Middle frontal gyrus (tissue), 1 donor: ENCODE results near the gene NECTIN1.

Experiments
- DNase-seq: peaks from one replicate; pipeline ENCODE4 v3.0.0-alpha.2; 2015; ENCODE audit warnings: low spot score; ENCODE audit errors: extremely low spot score

The NECTIN1 gene

DNA sequence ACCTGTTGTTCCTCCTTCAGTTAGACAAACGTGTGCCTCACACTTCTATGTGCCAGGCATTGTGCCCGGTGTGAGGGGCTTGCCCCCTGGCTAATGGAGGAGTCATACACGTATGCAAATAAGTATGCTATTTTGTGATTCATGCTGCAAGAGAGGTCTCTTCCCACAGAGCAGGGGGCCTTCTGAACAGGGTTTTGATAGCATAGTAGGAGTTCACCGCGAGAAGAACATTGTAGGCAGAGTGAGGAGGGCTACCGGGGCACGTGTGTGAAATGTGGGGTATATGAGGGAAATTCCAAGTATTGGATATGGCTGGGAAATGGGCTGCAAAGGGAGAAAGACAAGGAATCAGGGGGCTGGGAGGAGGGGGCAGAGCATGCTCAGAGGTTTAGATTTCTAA, 84.5 kb downstream of the NECTIN1 start:
- DNase-seq = no peak

DNA sequence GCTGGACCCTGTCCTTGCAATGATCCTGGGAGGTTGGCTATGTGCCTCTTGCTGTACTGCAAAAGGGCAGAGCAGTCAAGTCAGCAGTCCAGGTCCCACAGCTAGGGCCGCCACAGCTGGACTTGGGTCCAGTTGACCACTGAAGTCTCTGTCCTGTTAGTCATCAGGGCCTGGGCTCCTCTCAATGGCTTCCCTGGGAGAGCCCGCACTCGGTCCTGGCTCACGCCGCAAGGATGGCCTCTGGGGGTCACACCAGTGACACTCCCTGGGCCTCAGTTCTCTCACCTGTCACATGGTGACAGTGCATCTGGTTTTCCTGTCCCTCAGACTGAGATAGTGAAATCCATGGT, 85.1 kb downstream of the NECTIN1 start:
- no peak for DNase-seq

DNA sequence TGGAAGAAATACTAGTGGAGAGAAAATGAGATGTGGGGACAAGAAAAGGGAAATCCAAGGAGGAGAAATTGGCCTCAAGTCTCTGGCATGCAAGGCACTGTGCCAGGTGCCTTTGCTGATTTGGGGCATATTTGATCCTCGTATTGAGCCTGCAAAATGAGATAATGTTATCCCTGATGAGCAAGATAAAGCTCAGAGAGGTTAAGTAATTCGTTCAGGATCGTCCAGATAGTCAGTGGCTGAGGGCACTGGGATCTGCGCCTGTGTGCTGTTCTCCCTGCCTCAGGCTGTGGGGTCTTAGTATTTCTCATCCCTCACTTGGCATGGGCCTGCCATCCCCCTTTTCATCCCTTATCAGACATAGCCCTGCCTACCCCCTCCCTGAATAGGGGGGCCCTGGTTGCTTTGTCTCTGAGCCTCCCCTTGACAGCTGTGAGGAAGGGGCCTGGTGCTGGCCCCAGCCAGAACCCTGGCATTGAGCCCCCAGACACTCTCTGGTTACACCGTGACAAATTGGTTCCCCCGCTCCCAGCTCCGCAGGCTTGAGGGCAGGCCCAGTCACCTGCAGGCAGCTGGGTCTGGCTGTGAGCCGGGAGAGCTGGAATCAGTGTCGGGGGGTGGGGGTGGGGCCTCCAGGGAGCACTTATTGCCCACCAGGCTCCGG, 85.7 kb downstream of the NECTIN1 start:
- DNase-seq = no peak

DNA sequence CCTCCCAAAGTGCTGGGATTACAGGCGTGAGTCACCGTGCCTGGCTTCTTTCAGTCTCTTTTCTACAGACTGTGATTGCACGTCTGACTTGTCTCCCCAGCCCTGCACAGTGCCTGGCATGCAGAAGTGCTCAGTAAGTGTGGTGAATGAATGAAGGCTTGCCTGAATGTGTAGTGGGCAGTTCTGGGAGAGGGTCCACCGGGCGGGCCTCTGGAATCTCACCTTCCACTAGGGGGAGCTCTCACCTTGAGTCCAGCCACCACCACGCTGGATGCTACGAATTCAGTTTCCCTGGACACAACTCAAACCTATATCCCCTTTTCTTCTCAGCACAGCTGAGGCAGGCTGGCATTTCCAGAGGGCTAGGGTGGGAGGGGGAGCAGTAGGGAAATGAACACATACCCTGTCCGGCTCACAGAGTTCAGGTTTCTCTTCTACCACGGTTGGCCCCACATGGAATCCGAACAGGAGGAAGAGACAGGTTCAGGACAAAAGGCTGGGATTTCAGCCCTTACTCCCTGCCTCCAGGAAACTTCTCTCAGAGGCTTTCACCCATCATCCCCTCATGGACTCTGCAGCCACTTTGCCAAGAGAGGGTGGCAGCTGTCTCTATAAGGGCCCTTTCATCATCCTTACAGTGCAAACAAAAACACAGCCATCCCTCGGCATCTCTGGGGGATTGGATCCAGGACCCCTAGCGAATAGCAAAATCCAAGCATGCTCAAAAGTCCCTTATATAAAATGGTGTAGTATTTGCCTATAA, 86.8 kb downstream of the NECTIN1 start:
- DNase-seq = no peak

DNA sequence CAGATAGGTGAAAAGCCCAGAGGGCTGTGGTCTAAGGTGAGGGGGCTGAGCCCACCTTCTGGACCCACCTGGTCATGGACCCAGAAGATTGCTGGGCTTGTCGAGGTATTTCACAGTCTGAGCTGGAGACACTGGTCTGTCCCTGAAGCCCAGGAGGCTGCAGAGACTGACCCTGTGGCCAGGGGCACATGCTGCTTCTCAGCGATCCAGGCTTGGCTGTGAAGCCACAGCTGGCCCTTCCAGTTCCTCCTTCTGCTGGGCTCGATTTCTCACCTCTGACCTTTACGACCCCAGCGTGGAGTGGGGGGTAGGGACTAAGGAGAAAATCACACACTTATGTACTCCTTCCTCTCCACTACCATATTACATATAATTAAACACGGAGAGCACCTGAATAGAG, 88.5 kb downstream of the NECTIN1 start:
- DNase-seq = no peak

DNA sequence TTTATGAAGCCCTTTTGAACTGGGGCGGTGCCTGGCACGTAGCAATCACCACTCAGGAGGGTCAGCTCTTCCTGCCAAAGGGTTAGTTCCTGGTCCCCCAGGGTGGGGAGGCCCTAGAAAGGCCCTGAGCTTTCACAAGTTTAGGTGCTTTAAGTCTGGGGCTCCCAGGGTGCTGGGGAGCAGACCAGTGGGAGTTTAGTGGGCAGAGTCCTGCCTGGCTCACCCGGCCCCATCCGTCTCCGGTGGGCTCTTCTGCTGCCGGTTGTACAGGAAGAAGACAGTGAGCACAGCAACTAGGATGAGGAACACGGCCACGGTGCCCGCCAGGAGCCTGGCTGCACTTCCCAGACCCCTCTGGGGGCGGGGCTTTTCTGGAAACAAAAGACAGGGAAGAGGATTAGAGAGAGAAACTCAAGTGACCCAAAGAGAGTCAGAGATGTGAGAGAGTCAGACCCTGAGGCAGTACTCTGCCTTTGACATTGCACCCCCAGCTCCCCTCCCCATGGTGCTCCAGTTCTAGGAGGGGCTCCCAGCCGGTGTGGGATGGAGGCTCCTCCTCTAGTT, 89.3 kb downstream of the NECTIN1 start:
- no peak for DNase-seq

DNA sequence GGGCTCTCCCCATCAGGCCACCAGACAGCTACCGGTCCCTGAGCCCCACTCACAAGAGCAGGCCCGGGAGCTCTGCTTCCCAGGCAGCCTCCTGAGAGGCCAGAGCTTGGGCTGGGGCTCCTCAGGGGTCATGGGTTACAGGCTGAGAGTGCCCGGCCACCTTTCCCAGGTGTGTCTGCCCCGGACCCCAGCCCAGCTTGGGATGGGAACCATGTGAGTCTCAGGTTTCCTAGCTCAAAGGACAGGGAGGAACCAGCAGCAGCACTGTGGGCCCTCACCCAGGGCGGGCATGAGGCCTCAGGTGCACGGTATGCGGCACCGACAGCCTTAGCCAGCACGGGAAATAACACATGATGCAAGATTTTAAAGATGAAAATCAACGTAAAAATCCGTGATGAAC, 90.1 kb downstream of the NECTIN1 start:
- DNase-seq = no peak

DNA sequence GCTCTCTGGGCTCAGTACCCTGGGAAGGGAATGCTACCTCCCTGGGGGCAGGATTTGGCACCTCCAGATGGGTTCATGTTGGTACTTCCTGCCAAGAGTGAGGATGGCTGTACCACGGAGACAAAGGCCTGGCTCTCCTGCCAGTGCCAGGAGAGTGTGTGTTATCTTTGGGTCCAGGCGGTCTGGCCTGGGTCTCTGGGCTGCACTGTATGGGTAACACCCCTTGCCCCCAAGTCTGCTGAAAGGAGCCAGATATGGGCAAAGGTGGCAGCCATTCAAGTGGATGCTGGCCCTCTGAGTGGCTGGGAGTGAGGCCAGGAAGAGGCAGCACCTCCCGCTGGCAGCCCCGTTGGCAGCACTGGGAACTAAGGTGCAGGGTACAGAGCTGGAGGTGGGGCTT, 91.5 kb downstream of the NECTIN1 start:
- no peak for DNase-seq

DNA sequence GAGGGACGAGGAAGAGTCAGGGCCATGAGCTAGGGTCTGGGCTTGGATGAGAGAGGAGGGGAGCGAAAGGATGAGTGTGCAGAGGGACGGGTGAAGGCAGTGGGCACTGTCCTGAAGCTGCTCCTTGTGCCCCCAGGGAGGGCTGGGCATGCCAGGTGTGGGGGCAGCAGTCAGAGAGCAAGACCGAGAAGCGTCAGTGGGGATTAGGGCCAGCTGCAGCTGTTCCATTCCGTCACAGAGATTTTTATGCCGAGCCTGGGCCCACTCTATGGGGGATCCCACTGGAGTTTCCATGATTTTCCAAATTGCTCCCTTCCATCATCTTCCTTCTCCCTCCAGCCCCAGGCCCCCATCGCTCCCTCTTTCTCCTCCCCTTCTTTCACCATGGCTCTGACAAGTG, 93.2 kb downstream of the NECTIN1 start:
- no peak for DNase-seq

DNA sequence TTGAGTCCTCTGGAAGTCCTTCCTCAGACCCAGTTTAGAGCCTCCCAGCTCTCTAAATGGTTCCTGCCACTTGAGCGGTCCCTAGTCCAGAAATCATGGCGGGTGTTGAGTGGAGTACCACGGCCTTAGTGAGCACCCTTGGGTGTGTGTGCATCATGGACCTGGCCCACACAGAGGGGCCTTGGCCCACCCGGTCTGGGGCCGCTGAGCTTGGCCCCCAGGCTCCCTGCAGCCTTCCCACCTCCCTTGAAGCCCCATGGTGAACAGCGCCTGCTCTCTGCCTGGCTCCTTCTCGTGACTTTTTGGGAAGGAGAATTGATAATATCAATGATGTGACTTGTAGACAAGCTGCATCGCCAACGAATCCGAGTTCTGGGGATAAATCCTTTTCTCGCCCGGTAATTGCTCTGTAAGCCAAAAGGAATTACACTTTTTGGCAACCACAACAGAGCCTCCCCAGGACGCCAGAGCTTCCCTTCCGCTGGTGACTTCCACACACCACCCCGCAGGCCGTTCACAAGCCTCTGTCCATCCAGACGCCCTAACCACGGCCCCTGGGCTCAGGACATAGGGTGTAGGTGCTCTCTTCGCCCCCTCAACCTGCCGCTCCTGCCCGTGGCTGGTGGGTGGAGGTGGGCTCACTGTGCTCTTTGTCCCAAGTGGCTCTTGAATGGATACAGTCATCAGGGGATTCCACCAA, 93.8 kb downstream of the NECTIN1 start:
- no peak for DNase-seq

DNA sequence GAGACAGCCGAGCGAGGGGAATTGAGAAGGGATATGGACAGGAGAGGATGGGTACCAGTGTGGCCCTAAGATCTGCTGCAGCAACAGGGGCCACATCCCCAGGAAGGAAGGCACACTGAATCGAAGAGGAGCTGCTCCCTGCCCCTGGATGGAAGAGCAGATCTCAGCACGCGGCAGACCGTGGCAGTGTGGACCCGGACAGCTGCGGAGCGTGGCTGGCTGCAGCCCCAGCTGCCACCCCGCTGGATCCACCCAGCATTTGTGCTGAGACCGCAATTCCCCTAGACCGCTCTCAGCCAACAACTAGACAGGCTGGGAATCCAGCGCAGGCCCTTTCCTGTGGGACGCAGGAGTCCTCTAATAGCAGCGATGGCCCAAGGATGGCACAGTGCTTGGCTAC, 94.7 kb downstream of the NECTIN1 start:
- no peak for DNase-seq

DNA sequence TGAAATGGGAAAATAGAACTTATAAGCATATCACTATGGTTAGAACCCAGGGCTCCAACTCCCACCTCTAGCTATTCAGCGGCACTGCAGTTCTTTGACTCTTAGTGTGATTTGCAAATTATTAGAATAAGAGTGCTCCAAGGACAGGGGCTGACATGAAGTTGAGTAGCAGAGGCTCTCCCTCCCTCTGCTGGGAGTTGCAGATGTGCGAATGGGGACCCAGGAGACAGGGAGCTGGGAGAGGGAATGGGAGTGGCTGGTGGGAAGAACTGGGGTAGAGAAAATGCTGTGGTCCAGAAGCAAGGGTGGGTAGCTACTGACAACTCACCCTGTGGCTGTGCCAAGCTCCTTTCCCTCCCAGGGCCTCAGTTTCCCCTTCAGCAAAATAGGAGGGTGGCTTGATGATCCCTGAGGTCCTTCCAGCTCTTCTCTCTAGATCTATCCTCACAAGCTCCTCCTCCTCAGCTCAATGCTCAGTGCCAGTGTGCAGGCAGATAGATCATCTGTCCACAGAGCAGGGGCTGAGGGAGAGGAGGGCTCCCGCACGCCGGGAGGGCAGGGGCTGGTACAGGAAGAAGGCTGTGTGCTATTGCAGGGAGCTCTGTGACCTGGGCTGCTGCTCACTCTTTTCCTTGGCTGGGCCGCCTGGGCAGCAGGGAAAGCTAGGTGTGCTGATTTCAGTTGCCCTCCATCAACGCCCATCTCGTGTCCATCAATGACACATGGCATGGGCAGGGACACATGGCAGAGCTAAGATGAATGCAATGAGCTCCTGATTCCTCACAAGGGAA, 99.0 kb downstream of the NECTIN1 start:
- DNase-seq = no peak

DNA sequence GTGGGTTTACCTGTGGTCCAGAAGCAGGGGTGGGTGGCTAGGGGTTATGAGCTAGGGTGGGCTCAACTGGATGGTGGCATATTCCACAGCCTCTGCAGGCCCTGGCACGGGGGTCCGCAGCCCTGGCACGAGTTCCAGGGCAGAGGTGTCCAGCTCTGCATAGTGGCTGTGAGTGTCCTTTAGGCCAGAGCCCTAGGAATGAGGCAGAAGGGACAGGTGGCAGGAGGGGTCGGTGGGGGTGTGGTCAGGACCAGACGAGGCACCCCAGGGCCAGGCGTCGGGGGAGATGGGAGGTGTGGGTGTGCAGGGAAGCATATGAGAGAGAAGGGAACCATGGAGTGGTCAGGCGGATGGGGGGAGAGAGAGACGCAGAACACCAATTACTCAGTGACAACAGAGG, 99.9 kb downstream of the NECTIN1 start:
- no peak for DNase-seq

DNA sequence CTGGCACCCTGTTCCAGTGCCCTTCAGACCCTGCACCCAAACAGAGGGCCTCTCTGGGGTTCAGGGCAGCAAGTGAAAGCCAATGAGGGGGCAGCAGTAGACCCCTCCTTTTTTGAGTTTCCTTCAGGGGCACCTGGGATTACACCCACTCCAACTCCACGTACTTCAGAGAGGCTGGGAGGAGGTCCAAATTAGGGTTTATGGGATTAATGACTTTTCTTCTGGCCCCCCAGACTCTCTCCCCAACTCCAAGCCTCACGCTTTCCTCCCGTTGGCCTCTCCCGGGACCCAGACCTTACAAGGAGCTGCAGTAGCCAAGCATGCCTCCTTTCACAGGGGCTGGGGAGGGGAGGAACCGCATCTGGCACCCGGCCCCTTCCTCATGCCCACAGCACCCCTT, 101.7 kb downstream of the NECTIN1 start:
- DNase-seq = no peak

DNA sequence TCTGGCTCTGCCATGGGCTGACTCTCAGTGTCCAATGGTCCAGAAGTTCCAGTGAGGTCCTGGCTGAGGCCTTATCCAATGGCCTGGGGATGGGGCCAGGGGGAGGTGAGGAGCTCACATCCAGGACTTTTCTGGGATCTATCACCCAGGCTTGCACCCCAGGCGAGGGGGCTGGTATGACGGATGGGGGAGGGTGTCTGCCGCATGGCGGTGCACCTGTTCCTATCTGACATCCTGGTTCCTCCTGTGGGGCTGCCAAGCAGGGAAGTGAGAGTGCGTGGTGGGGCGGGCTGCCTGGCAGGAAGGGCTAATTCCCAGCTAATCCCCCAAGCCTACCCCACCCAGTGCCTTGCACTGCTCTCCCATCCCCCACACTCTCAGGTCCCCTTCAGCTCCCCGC, 102.1 kb downstream of the NECTIN1 start:
- no peak for DNase-seq

DNA sequence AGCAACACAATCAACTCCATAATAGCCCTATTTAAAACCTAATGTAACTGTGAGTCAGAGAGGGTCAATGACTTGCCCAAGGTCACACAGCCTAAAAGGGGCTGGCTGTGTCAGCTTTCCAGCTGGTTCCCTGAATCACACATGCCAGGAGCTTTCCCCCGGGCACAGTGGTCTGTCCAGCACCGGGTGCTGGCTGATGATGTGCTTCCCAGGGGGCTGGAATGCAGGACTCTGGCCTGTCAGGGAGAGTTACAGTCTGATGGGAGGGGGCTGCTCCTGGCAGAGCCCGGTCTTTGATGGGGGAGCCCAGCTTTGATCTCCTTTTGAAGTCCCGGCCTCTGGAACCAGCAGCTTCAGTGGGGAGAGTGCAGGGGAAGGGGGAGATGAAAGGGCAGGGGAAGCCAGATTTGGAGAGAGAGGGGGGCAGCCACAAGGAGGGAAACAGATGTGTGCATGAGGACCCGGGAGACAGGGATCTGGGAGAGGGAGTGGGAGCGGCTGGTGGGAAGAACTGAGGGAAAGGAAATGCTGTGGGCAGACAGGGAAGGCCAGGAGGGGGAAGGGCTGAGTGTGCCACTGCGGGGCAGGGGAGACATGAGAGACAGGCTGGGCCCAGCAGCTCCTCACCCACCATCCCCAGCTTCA, 102.7 kb downstream of the NECTIN1 start:
- DNase-seq = no peak

DNA sequence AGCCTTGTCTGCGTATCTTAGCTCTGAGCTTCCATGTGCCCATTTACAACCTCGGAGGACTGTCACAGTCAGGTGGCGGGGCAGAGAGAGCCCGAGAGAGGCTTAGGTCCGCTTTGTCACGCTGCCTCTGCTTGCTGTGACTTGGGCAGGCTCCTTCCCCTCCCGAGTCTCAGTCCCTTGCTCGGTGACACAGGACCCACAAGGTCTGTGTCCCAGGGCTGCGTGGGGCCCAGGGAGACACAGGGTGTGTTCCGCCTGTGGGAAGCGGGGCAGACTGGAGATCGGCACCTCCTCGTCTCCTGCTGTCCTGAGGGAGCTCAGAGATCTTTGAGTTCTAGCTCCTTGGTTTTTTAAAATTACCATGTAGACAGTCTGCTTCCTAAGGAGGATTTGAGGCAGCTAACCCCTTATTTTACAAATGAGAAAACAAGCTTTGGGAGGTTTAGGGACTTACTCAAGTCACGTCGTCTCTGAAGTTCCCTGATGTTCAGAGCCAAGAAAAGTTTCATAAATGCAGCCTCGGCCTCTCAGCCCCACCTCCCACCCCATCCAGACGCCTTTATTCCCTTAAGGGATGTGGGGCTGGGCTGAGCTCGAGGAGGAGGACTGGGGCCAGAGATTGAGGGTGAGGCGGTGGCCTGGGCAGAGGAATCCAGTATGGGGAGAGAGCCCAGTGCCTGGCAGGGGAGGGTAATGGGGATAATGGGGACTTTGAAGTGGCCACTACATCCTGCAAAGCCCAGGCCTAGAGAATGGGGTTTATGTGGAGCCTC, 103.6 kb downstream of the NECTIN1 start:
- no peak for DNase-seq

DNA sequence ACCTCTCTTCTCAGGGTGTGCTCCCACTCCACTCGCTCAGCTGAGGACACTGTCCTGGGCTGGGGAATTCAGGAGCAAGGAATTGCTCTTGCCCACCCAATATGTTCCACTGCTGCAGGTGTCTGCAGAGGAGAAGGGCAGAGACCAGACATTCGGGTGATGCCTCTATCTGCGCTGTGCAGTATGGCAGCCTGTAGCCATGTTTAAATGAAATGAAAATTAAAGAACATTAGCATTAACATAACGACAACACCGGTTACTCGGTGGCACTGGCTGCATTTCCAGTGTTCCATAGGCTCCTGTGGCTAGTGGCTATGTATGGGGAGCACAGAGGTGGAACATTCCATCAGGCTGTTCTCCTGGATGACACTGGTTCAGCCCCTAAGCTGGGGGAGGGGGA, 104.4 kb downstream of the NECTIN1 start:
- DNase-seq = no peak

DNA sequence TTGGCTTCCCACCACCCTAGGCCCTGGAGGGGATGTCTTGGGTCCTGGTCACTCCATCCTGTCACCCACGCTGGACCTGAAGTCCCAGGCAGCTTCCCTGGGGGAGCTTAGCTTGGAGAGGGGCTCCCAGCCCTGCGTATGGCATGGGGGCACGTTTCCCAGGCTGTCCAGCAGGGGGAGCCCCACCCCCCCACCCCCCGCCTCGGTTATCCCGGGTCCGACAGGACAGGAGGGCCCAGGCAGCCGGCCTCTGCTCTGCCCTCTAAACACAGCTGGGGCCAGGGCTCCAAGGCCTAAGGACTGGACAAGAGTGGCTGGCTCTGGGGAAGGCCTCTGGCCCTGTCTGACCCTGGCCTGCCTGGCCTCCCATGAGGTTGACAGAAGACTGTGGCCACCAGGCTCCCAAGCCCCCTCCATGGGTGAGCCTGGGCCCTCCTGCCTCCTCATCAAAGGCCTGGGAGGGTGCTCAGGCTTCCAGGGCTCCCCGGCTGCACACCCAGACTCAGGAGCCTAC, 104.8 kb downstream of the NECTIN1 start:
- DNase-seq = no peak

DNA sequence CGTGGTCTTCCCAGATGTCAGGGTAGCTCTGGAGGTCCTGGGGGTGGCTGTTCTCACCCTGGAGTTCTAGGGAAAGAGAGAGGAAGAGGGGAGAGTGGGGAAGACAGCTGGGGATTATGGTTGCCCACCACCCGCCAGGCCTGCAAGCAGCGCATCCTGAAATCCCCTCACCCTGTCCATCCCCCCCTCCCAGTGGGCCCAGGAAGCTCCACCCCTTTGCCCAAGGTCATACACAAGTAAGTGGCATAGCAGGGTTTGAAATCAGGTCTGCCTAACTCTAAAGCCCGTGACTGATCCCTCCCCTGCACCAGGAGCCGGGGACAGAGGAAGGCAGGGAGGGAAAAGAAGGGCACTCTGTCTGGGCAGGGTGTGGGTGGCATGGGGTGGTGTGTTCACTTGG, 105.3 kb downstream of the NECTIN1 start:
- no peak for DNase-seq
